Dermis lymphatic vessel endothelial cell (primary cell): Measurements from ENCODE around the gene MAGI3. TPM values are rescaled to one million over a fixed set of nuclear protein-coding genes. Genes with fewer than 3 reads are reported as not detected.

Source experiments
- total RNA-seq: library from RNA; depleted of rRNA; stranded (reverse); fragments of >200 nt; gene quantifications from 2 replicates; pipeline ENCODE4 v1.2.1, GENCODE V29; 2014

Gene MAGI3
- total RNA-seq, result 10.2 and 10.5 TPM in 2 replicates

GRCh38 chr1:113389953-113390834 is at the start of gene MAGI3:
MAGI3 (plus strand) TSS chr1:113390515; CDS start chr1:113391034, 519 bp downstream.

